Type B pancreatic cell (in vitro differentiated cells): ENCODE data around the gene SLC1A2. TPM values are rescaled to one million over a fixed set of nuclear protein-coding genes. Genes with fewer than 3 reads are reported as not detected.
A peak's percentile ranks its signal among the peaks of the same experiment; 100 is the strongest.

ENCODE experiments used
- DNase-seq: peaks from one replicate; pipeline ENCODE4 v3.0.0; 2021; ENCODE audit warnings: mixed read lengths; ENCODE audit not compliant: unreplicated experiment; ENCODE audit errors: extremely low spot score
- H3K27ac Mint-ChIP-seq: 2 replicates; pipeline ENCODE4 v1.8.0; 2021; ENCODE audit warnings: mild to moderate bottlenecking, mixed read lengths
- H3K27me3 Mint-ChIP-seq: 2 replicates; pipeline ENCODE4 v1.8.0; 2021; ENCODE audit warnings: mixed read lengths
- H3K36me3 Mint-ChIP-seq: 2 replicates; pipeline ENCODE4 v1.8.0; 2021; ENCODE audit warnings: mixed read lengths
- H3K4me1 Mint-ChIP-seq: one replicate; pipeline ENCODE4 v1.8.0; 2021; ENCODE audit warnings: mixed read lengths; ENCODE audit not compliant: unreplicated experiment
- H3K4me3 Mint-ChIP-seq: 2 replicates; pipeline ENCODE4 v1.8.0; 2021; ENCODE audit warnings: mild to moderate bottlenecking, mixed read lengths
- H3K9me3 Mint-ChIP-seq: 2 replicates; pipeline ENCODE4 v1.8.0; 2021; ENCODE audit warnings: mixed read lengths
- total RNA-seq: library from RNA; stranded (reverse); gene quantifications from 2 replicates; pipeline ENCODE4 v1.2.1, GENCODE V29; 2021; ENCODE audit warnings: low replicate concordance
- TF ChIP-seq, protein P1 (sequence below): fragments of 200-600 bp; sonication (generic); conservative IDR thresholded peaks from 2 replicates; pipeline ENCODE4 v1.5.0; 2021; ENCODE audit warnings: antibody characterized with exemption, mild to moderate bottlenecking

SLC1A2 gene
- total RNA-seq, 1 donor from 2014 or later = 7.4 TPM

DNA sequence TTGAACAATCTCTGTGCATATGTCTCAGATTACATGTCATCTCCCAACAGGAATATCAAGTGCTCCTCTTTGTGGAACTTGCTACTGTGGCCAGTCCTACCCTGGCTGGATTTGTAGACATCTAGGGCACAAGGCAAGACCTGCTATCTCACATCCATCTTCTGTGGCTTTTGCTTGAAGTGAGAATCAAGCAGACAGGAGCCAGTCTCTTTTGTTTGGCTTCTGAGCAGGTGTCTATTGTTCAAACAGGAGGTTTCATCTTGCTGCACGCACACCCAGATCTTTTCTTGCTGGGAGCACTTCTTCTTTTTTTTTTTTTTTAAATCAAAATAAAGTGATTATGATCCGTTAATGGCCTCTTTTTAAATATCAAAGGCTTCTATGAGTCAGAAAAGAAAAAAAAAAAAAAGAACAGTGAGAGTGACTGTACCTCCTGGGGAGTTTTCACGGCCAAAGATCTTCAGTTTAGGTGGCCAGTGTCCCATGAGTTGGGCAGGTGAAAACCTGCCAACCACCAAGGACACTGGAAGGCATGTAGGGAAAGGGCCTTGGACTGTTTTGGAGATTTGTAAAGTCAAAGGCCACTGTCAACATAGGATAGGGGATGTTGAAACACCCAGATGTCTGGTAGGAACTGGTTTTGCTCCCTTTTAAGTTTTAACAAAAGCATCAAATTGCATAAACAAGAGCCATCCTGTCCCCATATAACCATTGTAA is 202.2 kb downstream of the SLC1A2 start:
- no peak for DNase-seq
- Mint-ChIP-seq H3K36me3 (no peaks in the 10 kb centered on the region), H3K27ac (peak overlapping the region; percentile 59), H3K27me3 (peaks cover 10% of the 10 kb centered on the region), H3K4me3 (no peak overlapping the region), H3K4me1 (peaks cover 7% of the 10 kb centered on the region), H3K9me3 (no peaks in the 10 kb centered on the region)
- TF ChIP-seq, protein P1, sequence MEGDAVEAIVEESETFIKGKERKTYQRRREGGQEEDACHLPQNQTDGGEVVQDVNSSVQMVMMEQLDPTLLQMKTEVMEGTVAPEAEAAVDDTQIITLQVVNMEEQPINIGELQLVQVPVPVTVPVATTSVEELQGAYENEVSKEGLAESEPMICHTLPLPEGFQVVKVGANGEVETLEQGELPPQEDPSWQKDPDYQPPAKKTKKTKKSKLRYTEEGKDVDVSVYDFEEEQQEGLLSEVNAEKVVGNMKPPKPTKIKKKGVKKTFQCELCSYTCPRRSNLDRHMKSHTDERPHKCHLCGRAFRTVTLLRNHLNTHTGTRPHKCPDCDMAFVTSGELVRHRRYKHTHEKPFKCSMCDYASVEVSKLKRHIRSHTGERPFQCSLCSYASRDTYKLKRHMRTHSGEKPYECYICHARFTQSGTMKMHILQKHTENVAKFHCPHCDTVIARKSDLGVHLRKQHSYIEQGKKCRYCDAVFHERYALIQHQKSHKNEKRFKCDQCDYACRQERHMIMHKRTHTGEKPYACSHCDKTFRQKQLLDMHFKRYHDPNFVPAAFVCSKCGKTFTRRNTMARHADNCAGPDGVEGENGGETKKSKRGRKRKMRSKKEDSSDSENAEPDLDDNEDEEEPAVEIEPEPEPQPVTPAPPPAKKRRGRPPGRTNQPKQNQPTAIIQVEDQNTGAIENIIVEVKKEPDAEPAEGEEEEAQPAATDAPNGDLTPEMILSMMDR = no peak

DNA sequence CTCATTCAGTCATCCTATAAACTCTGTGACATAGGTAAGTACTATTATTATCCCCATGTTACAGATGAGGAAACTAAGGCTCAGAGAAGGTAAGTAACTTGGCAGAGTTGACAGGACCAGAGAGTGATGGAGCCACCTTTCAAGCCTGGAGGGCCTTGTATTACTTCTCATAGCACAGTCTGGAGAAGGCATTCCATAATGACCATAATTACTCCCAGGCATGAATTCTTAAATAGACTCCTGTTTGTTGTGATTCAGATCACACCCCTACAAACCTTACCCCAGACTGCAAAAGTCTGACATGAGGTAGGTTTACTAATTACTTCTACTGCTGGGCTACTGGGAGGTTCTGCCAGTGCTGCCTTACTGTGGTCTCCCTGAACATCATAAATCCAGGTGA is 203.4 kb downstream of the SLC1A2 start:
- Mint-ChIP-seq H3K27me3 (peaks cover 10% of the 10 kb centered on the region), H3K27ac (no peak overlapping the region), H3K9me3 (no peaks in the 10 kb centered on the region), H3K4me1 (peaks cover 3% of the 10 kb centered on the region), H3K4me3 (no peak overlapping the region), H3K36me3 (peaks cover under 1% of the 10 kb centered on the region)
- DNase-seq = no peak
- TF ChIP-seq, protein P1 = no peak

DNA sequence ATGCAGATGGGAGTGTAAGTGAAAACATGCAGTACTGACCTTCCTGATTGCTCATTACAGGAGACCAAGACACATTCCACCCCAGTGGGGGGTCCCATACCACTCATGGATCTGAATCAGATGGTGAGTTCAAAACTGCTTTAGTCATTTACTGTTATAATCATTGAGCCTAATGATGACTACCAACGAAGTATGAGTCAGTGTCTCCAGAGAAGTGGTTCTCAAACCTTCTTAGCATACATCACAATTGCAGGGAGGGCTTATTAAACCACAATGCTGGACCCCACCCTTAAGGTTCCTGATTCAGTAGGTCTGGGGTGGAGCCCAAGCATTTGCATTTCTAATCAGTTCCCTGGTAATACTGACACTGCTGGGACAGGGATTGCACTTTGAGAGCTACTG is 204.6 kb downstream of the SLC1A2 start:
- DNase-seq = no peak
- H3K36me3 Mint-ChIP-seq = peaks cover 3% of the 10 kb centered on the region
- TF ChIP-seq, protein P1 = no peak
- H3K9me3 Mint-ChIP-seq = no peaks in the 10 kb centered on the region
- H3K27me3 Mint-ChIP-seq = peaks cover 10% of the 10 kb centered on the region
- H3K27ac Mint-ChIP-seq = no peak overlapping the region
- no peak overlapping the region for H3K4me3 Mint-ChIP-seq
- peaks cover 3% of the 10 kb centered on the region for H3K4me1 Mint-ChIP-seq

DNA sequence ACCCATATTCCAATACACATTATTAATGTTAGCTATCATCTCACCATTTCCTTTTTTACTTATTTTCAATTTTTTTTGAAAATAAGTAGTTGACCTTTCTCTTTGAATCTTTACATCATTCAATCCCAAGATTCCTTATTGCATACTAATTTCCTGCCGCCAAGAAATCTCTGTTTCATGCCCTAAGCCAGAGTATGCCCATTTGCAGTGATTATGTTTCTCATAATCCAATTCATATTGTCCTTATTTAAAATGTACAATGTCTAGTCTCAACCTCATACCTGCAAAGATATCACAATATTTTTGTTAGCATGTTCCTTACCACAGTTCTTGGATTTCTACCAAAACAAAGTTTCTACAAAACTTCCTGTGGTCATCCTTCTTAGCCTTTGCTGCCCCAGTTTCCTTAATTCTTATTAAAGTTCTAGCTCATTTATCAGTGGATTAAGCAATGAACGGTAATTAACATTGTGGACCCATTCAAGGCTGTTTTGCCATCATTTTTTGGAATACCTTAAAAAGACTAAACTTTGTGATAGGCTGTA is 205.1 kb downstream of the SLC1A2 start:
- Mint-ChIP-seq H3K9me3 (no peaks in the 10 kb centered on the region), H3K27me3 (peaks cover 7% of the 10 kb centered on the region), H3K4me1 (peaks cover 3% of the 10 kb centered on the region), H3K27ac (no peak overlapping the region), H3K36me3 (peaks cover 3% of the 10 kb centered on the region), H3K4me3 (no peak overlapping the region)
- DNase-seq = no peak
- TF ChIP-seq, protein P1 = no peak

DNA sequence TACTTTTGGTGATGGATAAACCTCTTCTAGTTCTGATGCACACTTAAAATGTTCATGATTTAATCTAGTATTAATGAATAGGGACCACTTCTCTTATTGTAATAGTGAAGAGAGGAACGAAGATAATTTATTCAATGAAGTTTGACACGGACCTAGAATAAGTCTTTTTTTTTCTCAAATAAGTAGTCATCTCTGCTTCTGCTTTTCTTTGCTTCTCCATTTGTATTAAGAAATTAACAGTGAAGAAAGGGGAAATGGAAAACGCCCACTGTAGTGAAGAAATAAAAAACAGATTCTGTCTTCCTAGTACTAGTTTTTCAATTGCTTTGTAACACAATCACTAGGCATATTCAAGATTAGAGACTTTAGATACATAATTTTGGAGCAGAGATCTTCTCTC is 207.4 kb downstream of the SLC1A2 start:
- H3K9me3 Mint-ChIP-seq = no peaks in the 10 kb centered on the region
- no peak overlapping the region for H3K27ac Mint-ChIP-seq
- H3K4me1 Mint-ChIP-seq = peaks cover 3% of the 10 kb centered on the region
- no peak overlapping the region for H3K4me3 Mint-ChIP-seq
- DNase-seq = no peak
- TF ChIP-seq, protein P1 = no peak
- peaks cover 3% of the 10 kb centered on the region for H3K36me3 Mint-ChIP-seq
- peaks cover 3% of the 10 kb centered on the region for H3K27me3 Mint-ChIP-seq
